ENCODE data around the gene TIMM17A.

TIMM17A gene

DNA sequence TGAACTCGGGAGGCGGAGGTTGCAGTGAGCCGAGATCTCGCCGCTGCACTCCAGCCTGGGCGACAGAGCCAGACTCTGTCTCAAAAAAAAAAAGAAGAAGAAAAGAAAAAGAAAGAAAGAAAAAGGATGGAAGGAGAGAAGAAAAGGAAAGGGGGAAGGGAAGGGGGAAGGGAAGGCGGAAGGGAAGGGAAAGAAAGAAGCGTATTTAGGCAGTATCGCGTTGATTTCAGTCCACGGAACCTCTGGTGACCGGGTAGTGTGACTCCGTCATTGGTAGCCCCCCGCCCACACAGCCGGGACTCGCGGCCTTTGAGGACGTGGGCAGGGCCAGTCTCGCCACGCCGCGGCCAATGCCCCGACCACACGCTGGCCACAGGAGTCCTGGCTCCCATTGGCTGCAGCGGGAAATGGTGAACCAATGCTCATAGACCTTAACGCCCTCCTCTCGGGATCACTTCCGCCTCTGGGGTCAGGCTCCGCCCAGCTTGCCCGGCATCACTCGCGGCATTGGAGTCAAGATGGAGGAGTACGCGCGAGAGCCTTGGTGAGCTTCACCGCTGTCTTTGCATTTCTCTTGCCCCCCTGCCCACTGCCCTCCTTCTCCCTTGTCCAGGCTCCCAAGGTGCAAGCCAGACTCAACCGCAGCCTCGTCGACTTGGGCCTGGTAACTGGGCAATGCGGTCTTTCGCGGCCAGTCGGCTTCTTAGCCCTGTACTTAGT, at the start of gene TIMM17A:
TSS of gene TIMM17A (plus strand) at position 495 of the 720 bp plus-strand sequence. CDS start at position 519, 24 bp downstream.
- peak; percentile 86 for DNase-seq (ENCODE audit: low read depth)

DNA sequence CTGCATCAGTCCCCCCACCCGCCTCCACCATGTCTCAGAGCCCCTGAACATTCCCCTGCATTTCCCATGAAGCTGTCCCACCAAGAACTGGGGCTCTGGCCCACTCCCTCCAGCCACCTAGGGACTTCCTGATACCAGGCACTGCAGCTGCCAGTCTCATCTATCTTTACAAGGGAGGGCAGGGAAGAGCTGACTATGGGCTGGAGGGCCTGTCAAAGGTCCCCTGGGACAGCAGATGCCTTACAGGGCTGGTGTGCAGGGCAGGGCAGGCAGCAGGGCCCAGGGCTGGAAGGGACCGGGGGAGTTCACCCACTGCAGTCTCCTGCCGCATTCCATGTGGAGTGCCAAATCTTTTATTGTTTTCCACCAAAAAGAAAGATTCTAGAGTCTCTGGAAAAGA, 49.0 kb upstream of the TIMM17A start:
- DNase-seq (ENCODE audit: low read depth), result no peak

DNA sequence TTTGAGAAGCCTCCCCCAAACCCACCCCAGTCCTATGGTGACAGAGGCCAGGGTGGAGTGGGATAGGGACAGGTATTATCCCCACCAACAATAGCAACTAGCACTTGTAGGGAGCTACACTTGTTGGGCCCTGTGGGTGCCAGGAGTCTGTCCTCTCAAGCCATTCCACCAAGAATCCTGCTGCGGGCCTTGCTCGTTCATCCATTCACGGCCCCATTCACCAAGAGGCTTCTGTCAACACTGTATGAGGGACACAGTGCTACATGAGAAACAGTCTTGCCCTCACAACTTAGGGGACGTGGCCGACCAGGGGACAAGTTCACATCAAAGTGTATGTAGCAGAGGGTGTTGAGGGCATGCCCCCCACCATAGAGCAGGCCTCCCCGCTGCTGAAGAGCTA, 47.7 kb upstream of the TIMM17A start:
- DNase-seq (ENCODE audit: low read depth), result no peak

DNA sequence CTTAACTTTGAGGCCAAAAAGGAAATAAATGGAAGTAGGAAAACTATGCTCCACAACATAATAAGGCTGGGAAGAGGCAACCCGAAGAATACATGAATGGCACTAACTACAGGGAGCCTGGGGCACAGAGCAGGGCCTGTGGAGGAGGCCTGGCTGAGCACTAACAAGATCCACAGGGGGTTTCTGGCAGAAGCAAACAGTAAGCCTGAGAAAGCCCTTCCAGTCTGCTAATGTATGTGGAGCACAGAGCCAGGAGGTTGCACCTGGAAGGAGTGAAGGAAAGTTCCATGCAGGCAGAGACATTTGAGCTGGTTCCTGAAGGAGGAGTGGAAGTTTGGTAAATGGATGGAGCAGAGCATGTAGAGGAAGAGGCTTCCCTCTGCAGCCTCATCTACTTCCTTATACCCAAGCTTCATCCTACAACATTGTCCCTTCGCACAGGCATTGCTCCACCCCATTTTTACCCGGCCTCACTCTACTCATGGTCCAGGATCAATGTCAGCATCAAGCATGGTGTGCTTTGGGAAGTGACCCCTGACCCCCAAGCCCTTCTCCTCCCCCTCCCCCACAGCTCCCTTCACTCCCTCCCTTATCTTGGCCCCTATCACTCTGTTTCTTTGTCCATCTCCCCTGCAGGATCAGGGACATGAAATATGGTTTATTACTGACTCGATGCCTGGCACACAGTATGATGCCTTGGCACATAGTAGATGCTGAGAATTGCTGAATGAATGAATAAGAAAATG, 43.3 kb upstream of the TIMM17A start:
- no peak for DNase-seq (ENCODE audit: low read depth)

DNA sequence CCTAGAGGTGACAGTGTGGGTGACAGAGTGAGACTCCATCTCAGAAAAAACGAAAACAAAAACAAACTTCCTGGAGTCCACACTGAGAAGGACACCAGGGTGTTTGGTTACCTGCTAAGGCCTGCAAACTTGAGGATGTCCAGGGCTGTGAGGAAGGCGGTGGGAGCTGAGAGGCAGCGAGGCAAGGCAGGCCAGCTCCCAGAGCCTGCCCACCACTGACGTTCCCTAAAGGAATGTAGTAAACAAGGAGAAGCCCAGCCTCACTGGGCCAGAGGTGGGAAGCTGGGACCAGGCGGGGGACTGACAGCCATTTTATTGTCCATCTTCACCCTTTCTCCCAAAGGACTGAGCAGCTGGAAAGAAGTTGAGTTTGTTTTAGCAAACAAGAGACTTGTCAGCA, 42.5 kb upstream of the TIMM17A start:
- DNase-seq (ENCODE audit: low read depth), result no peak

DNA sequence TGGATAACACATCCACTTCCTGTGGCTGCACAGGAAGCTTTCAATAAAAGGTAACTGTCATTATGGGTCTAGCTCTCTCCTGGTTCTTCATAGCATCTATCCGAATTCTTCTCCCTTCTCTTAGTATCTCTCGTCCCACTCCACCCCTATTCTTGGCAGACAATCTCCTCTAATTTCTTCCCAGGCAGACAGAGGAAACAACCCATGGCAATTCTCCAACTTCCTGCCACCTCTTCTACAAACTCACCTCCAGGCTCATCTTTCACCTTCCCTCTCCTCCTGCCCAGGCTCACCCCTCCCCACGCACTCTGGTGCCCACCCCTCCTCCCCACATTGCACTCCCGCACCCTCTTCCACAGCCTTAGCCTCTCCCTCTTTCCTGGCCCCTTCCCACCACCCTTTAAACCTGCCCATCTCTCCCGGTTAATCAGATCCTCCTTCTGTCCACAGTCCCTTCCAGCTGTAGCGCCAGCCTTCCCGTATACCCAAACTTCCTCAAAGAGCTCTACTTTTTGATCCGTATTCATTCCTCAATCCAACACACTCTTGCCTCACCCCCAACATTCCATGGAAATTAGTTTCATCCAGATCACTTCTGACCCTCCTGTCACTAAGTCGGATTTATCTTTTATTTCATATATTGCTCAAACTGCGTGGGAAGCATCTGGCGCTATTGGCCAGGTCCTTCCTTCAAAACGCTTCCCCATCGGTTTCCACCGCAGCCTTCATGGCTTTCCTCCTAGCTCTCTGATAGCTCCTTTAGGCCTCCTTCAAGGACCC, 40.7 kb upstream of the TIMM17A start:
- DNase-seq (ENCODE audit: low read depth), result no peak

DNA sequence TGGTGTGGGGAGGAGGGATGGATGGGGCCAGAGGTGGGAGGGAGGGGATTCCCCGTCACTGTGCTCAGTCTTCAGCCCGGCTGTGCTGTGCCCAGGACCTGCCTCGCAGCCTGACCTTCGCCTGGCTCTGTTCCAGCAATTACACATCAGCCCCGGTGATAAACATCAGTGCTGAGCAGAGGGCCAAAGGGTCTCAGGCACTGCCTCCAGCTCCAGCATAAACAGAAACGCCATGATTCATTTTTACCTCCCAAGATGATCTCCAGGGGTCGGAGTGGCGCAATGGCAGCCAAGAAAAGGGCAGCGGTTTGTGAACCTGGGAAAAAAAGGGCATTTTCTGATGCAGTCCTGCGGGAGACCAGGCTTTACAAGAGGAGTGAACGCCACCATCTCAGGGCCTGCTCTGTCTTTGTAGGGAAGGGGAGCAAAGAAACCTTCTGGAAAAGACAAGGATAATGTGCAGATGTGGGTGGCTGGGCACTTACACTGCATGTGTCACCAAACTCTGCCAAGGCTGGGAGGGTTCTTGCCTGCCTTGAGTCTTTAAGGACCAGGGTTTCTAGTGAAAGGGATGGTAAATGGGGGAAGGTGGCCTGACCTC, 38.6 kb upstream of the TIMM17A start:
- DNase-seq (ENCODE audit: low read depth), result no peak

DNA sequence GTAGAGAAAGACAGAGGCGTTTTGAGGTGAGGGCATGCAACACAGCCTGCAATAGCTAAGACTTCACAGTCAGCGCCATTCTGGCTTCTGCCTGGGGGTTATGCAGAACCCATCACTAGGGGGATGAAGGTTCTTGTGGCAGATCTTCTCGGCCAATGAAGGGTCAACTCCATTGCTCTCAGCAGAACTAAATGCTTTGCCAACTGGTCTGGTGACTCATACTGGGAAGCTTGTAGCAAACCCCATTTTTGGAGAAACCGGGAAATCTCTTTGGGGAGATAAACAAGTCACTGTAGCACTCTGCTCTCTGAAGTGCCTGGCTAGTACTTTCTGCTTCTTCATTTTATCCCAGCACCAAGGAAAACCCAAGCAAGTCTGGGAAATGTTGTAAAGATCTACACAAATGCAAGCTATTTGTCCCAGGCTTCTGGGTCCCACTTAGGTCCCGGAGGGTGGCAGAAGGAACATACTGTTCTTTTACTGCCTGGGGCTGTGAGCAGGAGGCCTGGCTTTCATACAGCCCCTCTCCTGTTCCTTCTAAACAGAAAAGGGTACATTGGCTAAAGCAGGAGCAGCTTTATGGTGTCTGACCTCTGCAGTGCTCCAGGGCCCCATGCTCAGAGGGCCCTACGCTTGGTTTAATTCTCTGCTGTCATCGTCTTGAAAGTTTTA, 37.8 kb upstream of the TIMM17A start:
- DNase-seq (ENCODE audit: low read depth), result no peak

DNA sequence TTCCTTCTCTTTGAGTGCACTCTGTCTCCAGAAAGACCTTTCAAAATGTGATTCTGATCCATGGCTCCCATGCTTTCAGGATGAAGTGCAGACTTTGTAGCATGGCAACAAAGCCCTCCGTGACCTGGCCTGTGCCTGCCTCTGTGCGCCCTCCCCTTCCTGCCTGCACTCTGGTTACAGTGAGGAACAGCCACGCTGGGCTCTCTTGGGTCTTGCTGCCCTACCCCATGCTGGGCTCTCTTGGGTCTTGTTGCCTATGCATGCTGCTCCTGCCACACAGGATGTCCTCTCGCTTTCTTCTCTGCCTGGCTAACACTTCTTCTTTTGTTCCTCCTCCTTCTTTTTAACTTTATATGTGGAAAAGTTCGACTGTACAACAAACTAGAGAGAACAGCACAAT, 37.0 kb upstream of the TIMM17A start:
- DNase-seq (ENCODE audit: low read depth), result no peak

DNA sequence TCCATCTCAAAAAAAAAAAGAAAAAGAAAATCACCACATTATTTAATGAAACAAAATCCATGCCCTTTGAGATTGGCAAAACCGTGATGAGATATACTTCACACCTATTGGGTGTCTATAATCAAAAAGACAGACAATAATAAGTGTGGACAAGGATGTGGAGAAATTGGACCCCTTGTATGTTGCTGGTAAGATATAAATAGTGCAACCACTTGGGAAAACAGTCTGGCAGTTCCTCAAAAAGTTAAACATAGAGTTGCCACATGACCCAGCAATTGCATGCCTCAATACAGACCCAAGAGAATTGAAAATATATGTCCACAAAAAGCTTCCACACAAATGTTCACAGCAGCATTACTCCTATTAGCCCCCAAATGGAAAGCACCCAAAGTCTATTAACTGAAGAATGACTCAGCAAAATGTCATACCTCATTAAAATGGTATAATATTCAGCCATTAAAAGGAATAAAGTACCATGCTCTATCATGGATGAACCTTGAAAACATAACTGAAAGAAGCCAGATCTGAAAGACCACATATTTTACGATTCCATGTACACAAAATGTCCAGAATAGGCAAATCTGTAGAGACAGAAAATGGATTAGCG, 33.2 kb upstream of the TIMM17A start:
- DNase-seq (ENCODE audit: low read depth), result no peak

DNA sequence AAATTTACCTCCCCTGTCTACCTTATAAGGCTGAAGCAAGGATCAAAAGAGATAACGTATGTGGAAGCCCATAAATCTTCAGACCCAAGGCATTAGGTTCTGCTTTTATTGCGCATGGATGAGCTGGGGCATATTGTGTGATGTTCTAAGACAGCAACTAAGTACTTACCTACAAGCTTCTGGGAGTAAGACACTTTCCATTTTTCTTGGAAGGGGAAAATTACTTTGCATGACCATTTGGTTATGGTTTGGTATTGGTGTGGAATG, 30.1 kb upstream of the TIMM17A start:
- no peak for DNase-seq (ENCODE audit: low read depth)

DNA sequence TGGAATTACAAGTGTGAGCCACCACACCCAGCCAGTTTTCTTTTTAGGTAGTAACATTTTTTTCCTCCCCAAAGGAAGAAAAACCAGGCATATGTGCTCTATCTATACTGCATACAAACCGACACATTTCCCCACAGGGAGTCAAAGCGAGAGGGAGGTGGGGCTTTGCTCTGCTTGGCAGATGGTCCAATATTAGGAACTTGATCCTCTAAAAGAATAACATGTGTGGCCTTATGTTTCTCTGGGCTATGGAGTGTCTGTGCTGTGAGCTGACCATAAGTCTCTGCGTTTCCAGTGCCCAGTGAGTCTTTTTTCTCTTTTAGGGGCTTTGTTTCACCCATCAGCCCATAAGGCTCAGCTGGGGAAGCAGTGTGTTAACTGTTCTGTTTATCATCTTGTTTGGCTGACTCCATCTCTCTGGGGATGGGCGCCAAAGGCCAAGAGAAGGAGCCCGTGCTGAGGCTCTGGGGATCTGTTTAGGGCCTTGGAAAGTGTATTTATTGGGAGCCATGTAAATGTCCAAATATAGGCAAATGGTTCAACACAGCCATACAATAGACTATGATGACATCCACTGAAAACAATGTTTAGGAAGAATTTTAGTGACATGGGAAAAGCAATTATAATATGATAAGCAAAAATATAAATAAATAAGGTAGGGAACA, 29.2 kb upstream of the TIMM17A start:
- DNase-seq (ENCODE audit: low read depth), result no peak

DNA sequence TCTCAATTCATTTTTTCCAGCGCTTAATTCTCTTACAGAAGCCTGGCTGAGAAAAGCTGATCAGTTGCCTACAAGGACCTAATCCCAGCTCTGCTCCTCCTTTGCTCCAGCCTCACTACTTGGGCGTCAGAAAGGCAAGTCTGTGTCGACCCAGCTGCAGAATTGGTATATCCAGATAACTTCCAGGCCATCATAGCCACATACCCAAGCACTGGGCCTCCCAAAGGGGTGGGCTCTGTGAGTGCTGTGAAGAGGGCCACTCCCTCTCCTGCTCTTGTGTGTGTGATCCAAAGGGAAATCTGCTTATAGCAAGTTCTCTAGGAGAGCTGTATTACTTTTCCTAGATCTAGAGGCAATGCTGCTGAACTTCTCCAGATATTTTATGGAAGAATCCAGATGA, 27.0 kb upstream of the TIMM17A start:
- DNase-seq (ENCODE audit: low read depth), result no peak

DNA sequence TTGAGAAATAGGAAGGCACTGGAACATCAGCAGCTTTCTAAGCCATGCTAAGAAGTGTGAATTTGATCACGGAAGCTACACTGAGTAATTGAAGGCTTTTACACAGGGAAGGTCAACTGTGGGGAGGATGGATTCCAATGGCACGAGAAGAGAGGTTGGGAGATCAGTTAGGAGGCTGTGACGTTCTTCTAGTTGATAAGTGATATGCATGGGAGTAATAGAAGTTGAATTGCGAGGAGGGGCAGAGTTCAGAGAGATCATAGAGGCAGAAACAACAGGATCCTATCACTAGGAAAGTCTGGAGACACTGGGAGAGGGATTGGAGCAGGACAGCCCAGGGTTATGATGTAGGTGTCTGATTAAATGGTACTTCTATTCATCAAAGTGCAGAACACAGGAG, 25.2 kb upstream of the TIMM17A start:
- no peak for DNase-seq (ENCODE audit: low read depth)

DNA sequence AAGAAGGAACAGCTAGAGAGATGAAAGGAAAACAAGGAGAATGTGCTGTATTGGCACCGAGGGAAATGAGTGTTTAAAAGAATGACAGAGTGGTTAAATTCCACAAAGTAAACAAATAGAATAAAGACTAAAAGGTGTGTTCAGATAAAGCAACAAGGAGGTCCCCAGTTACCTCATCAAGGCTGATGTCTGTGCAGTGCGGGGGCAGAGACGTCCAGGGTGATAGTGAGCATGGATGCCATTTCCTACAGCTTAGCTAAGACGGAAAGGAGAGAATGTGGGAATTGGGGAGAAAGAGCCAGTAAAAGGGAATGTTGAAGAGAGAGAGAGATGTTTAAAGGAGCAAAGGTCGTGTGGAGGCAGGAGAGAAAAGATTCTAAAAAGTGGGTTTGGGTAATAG, 24.5 kb upstream of the TIMM17A start:
- no peak for DNase-seq (ENCODE audit: low read depth)

DNA sequence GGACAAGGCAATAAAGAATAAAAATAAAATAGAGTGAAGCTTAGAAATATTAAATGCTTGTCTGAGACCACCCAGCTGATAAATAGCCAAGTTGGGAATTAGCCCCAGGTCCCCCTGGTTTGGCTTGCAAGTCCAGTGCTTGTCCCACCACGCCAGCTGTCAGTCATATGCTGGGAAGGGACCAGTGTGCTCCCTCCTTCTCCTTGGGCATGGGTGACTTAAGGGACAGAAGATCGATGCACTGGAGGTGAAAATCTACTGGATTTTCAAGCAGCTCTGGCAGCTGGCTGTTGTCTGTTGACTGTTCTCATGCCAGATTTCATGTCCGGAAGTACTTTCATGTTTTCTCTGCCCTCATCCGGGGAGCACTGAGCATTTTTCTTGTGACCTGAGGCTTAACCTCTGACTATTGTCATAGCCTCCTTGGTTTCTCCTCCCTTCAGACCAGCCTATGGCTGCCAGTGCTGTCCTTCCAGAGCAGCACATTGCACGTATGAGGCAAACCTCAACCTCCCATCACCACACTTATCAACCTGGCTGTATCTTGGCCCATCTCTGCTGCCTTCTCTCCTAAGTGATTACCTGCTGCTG, 21.4 kb upstream of the TIMM17A start:
- DNase-seq (ENCODE audit: low read depth), result no peak

DNA sequence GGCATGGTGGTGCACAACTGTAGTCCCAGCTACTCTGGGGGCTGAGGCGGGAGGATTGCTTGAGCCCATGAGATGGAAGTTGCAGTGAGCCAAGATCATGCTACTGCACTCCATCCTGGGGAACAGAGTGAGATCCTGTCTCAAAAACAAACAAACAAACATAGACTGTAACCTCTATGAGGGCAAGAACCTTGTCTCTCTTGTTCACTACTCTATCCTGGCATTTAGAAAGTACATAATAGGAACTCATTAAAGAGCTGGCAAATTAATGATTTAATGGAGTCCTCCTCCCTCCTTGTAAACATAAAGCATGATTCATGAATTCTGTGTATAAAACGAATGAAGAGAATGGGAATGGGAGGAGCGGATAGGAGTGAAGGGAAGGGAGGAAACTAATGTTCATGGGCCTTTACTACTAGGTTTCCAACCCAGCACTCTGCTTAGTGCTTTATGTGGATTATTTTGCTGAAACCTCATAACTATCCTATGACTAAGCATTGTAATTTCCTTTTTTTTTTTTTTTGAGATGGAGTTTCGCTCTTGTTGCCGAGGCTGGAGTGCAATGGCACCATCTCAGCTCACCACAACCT, 17.6 kb upstream of the TIMM17A start:
- no peak for DNase-seq (ENCODE audit: low read depth)

DNA sequence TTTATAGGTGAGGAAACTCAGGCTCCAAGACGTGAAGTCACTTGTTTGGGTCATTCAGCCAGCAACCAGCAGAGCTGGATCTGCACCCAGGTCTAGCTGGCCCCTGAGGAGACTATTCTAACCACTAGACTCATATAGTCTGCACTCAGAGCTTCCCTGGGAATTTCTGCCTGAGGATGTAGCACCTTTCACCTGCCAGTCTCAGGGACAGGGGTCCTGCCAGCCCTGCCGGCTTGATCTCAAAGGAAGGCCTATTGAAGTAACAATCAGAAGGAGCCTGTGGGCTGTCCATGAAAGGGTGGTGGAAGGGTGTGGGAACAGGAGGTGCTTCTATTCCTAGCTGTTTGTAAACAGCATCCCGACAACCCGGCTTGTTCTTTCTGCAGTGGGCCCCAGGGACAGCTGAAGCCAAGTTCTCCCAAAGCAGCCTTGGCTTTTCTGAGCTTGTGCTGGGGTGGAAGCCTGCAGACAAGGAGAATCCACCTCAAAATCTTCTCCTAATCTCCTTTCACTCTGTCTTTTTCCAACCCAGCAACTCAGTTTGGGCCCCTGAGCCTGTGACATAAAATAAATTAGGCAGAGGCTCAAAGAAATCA, 16.8 kb upstream of the TIMM17A start:
- no peak for DNase-seq (ENCODE audit: low read depth)

DNA sequence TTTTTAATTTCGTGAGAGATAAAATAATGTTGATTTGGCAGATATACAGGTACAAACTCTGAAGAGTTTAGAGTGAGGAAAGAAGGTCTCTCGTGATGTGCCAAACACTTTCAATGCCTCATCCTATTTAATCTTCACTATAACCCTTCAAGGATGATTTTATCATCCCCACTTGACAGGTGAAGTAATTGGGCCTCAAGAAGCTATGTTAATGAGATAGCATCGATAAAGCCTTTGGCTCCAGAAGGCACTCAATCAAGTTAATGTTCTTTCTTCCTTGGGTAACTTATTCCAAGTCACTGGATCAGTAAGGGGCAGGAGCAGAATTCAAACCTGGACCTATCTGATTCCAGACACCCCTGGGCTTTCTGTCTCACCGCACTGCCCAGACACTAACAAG, 16.2 kb upstream of the TIMM17A start:
- no peak for DNase-seq (ENCODE audit: low read depth)

DNA sequence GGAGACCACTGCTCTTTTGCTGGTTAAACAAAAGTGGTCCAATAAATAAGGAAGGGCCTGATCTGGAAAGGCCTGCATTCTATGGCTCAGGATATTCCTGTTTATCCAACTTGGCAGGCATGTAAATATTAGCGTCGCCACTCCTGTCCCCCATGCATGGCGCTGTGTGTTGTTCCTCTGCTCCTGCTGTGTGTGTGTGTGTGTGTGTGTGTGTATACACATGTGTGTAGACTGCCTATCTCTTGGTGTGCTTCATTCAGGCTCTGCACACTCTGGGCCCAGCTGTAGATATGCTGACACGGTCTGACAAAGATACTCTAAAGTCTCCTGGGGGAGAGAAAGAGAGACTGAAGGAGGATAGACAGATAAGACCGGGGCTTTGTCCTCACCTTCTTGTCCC, 15.7 kb upstream of the TIMM17A start:
- no peak for DNase-seq (ENCODE audit: low read depth)
